K562 (cell line): ENCODE data around the gene BTG2. TPM values are rescaled to one million over a fixed set of nuclear protein-coding genes. Genes with fewer than 3 reads are reported as not detected.

Experiments used
- MGA ChIP-seq: fragments of 450-650 bp; IDR thresholded peaks from 2 replicates; pipeline ENCODE4 v1.6.1; 2016; ENCODE audit warnings: mild to moderate bottlenecking, moderate library complexity
- polyA plus RNA-seq, 8 experiments: library from polyadenylated mRNA; depleted of rRNA in 4 of 8; stranded (reverse) in 5 of 8; unstranded in 3 of 8; fragments of >200 nt; fragmentation: Nextera tagmentation in 2 of 8; fragmentation: Illumina TruSeq in 1 of 8; extraction: Ambion mirVana in 2 of 8; extraction: Trizol in 1 of 8; gene quantifications; 2 replicates each; pipeline versions ENCODE4 v1.2.1 to v1.2.3, GENCODE V29; 2011 to 2014; ENCODE audit warnings: inconsistent platforms in 1 of 8, missing spikeins in 1 of 8
- total RNA-seq, 7 experiments: library from RNA; depleted of rRNA in 6 of 7; stranded (reverse); fragments of >200 nt in 6 of 7; fragmentation: Illumina TruSeq in 2 of 7; extraction: Trizol in 2 of 7; gene quantifications; 2 replicates each; pipeline versions ENCODE4 v1.2.1 to v1.2.3, GENCODE V29; 2011 to 2021; ENCODE audit warnings: low replicate concordance in 1 of 7
- TF ChIP-seq, protein P1 (sequence below), 2 experiments: fragments of 450-650 bp in 1 of 2; sonication (generic) in 1 of 2; formaldehyde crosslinking in 1 of 2; IDR thresholded peaks in 1 of 2; conservative IDR thresholded peaks in 1 of 2; 2 replicates each; pipeline versions ENCODE4 v1.6.1 to v1.8.1; 2016 to 2023; ENCODE audit warnings: mild to moderate bottlenecking in 2 of 2, moderate library complexity in 2 of 2, inconsistent platforms in 1 of 2, missing genetic modification reagents in 1 of 2

The BTG2 gene
- total and polyA plus RNA-seq, 9 of the 15 experiments (the other 6 are each of a cell fraction or from before 2014, with no cell fraction given), result 2.3 to 41.9 (median 8.7) TPM

DNA sequence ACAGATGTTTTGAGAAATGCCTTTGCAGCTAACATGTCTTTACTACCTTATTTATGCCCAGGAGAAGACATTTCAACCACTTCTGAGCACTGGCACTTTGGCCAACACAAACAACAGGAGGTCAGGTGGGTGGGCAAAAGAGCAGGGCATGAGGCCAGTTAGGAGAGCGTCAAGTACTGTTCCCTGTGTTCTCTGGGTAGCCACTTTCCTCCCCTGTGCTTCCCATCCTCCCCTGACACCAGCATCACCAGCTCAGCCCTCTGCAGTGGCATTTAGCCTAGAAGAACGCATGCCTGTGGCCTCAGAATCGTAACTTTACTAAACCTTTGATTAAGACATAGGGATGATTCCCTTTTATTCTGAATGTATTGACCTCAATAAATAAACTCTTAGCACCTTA lies 18.3 kb downstream of the BTG2 start (continued):
- TF ChIP-seq MGA, result no peak
- TF ChIP-seq, protein P1, sequence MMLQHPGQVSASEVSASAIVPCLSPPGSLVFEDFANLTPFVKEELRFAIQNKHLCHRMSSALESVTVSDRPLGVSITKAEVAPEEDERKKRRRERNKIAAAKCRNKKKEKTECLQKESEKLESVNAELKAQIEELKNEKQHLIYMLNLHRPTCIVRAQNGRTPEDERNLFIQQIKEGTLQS (IDR thresholded peaks at IDR 0.05), result no peak
- TF ChIP-seq, protein P1 (CRISPR knock-in tag; conservative IDR thresholded peaks at IDR 0.05), result no peak
